HEK293 (cell line): ENCODE data around the gene KDM3B.
A peak's percentile ranks its signal among the peaks of the same experiment; 100 is the strongest.

Source experiments
- CTCF ChIA-PET: fragments of 350-600 bp; formaldehyde crosslinking; extraction: SDS; loops from one replicate; lab custom pipeline; 2021; ENCODE audit warnings: antibody characterized with exemption; lab: Yijun Ruan, JAX
- POLR2A ChIA-PET: fragments of 300-600 bp; formaldehyde crosslinking; extraction: SDS; loops from one replicate; lab custom pipeline; 2020; ENCODE audit warnings: antibody characterized with exemption, inconsistent platforms; lab: Yijun Ruan, JAX
- H3K27ac ChIP-seq: fragments of 200-500 bp; sonication (Bioruptor generic); 2 replicates; pipeline ENCODE4 v1.5.1; 2014; ENCODE audit warnings: low read depth, low read length, control low read depth, inconsistent platforms; ENCODE audit errors: extremely low read depth
- H3K36me3 ChIP-seq, 2 experiments: fragments of 200-500 bp in 1 of 2; sonication (Bioruptor generic) in 1 of 2; 1 replicate in 1 of 2; 2 replicates in 1 of 2; pipeline ENCODE4 v1.5.1; 2014 to 2017; ENCODE audit warnings: inconsistent platforms in 2 of 2, low read length in 2 of 2; ENCODE audit not compliant: control insufficient read depth in 2 of 2, insufficient read depth in 1 of 2
- H3K4me1 ChIP-seq: fragments of 200-500 bp; sonication (Bioruptor generic); 2 replicates; pipeline ENCODE4 v1.5.1; 2014; ENCODE audit warnings: mild to moderate bottlenecking, low read length, inconsistent platforms; ENCODE audit not compliant: control insufficient read depth, insufficient read depth
- H3K4me3 ChIP-seq: 2 replicates; pipeline ENCODE4 v1.5.1; 2011; ENCODE audit warnings: low read depth, mild to moderate bottlenecking, control low read depth, low read length, moderate library complexity
- H3K9me3 ChIP-seq: fragments of 200-500 bp; sonication (Bioruptor generic); 2 replicates; pipeline ENCODE4 v1.5.1; 2014; ENCODE audit warnings: low read depth, low read length, inconsistent platforms; ENCODE audit not compliant: control insufficient read depth, insufficient read depth
- FEZF1 ChIP-seq: fragments of 450-650 bp; formaldehyde crosslinking; IDR thresholded peaks from 2 replicates; pipeline ENCODE4 v1.5.1; 2016; ENCODE audit warnings: missing biosample characterization, missing genetic modification characterization
- IKZF3 ChIP-seq: fragments of 450-650 bp; IDR thresholded peaks from 2 replicates; pipeline ENCODE4 v1.5.0; 2018; ENCODE audit warnings: missing biosample characterization, mild to moderate bottlenecking, missing genetic modification characterization, moderate library complexity
- KLF10 ChIP-seq: fragments of 450-650 bp; IDR thresholded peaks from 2 replicates; pipeline ENCODE4 v1.5.1; 2018; ENCODE audit warnings: missing biosample characterization, mild to moderate bottlenecking, missing genetic modification characterization
- KLF16 ChIP-seq: fragments of 450-650 bp; formaldehyde crosslinking; IDR thresholded peaks from 2 replicates; pipeline ENCODE4 v1.5.1; 2017; ENCODE audit warnings: missing biosample characterization, missing genetic modification characterization
- KLF17 ChIP-seq: fragments of 450-650 bp; formaldehyde crosslinking; IDR thresholded peaks from 2 replicates; pipeline ENCODE4 v1.5.1; 2016; ENCODE audit warnings: missing biosample characterization, missing genetic modification characterization
- MEIS1 ChIP-seq: sonication (generic); formaldehyde crosslinking; IDR thresholded peaks from 2 replicates; pipeline ENCODE4 v1.8.1; 2022; ENCODE audit warnings: missing genetic modification reagents, mild to moderate bottlenecking, borderline replicate concordance
- RBAK ChIP-seq: fragments of 450-650 bp; formaldehyde crosslinking; IDR thresholded peaks from 2 replicates; pipeline ENCODE4 v1.5.1; 2016; ENCODE audit warnings: missing biosample characterization, missing genetic modification characterization
- SALL2 ChIP-seq: fragments of 450-650 bp; formaldehyde crosslinking; IDR thresholded peaks from 2 replicates; pipeline ENCODE4 v1.5.0; 2017; ENCODE audit warnings: missing biosample characterization, mild to moderate bottlenecking, missing genetic modification characterization, borderline replicate concordance
- SCRT1 ChIP-seq: fragments of 450-650 bp; formaldehyde crosslinking; IDR thresholded peaks from 2 replicates; pipeline ENCODE4 v1.5.1; 2016; ENCODE audit warnings: missing biosample characterization, missing genetic modification characterization, borderline replicate concordance
- SCRT2 ChIP-seq: fragments of 450-650 bp; formaldehyde crosslinking; IDR thresholded peaks from 2 replicates; pipeline ENCODE4 v1.5.1; 2016; ENCODE audit warnings: missing biosample characterization, missing genetic modification characterization
- SP7 ChIP-seq: fragments of 450-650 bp; formaldehyde crosslinking; IDR thresholded peaks from 2 replicates; pipeline ENCODE4 v1.5.1; 2016; ENCODE audit warnings: missing biosample characterization, missing genetic modification characterization
- ZBTB17 ChIP-seq: fragments of 450-650 bp; formaldehyde crosslinking; IDR thresholded peaks from 2 replicates; pipeline ENCODE4 v1.5.1; 2016; ENCODE audit warnings: missing biosample characterization, missing genetic modification characterization
- ZBTB48 ChIP-seq: fragments of 450-650 bp; formaldehyde crosslinking; IDR thresholded peaks from 2 replicates; pipeline ENCODE4 v1.5.1; 2016; ENCODE audit warnings: missing biosample characterization, missing genetic modification characterization
- ZBTB7A ChIP-seq: fragments of 450-650 bp; formaldehyde crosslinking; IDR thresholded peaks from 2 replicates; pipeline ENCODE4 v1.5.1; 2016; ENCODE audit warnings: low read depth, missing biosample characterization, missing genetic modification characterization
- ZFHX2 ChIP-seq: fragments of 450-650 bp; formaldehyde crosslinking; conservative IDR thresholded peaks from 2 replicates; pipeline ENCODE4 v1.5.1; 2016; ENCODE audit warnings: missing biosample characterization, missing genetic modification characterization
- ZFP37 ChIP-seq: fragments of 450-650 bp; formaldehyde crosslinking; IDR thresholded peaks from 2 replicates; pipeline ENCODE4 v1.5.1; 2016; ENCODE audit warnings: missing biosample characterization, missing genetic modification characterization
- ZNF132 ChIP-seq: fragments of 450-650 bp; formaldehyde crosslinking; IDR thresholded peaks from 2 replicates; pipeline ENCODE4 v1.5.1; 2017; ENCODE audit warnings: missing biosample characterization, missing genetic modification characterization, borderline replicate concordance
- ZNF184 ChIP-seq: fragments of 450-650 bp; IDR thresholded peaks from 2 replicates; pipeline ENCODE4 v1.5.1; 2018; ENCODE audit warnings: missing biosample characterization, mild to moderate bottlenecking, missing genetic modification characterization
- ZNF266 ChIP-seq: fragments of 450-650 bp; formaldehyde crosslinking; IDR thresholded peaks from 2 replicates; pipeline ENCODE4 v1.5.1; 2016; ENCODE audit warnings: missing biosample characterization, missing genetic modification characterization, low read depth
- ZNF366 ChIP-seq: fragments of 450-650 bp; formaldehyde crosslinking; conservative IDR thresholded peaks from 2 replicates; pipeline ENCODE4 v1.5.1; 2016; ENCODE audit warnings: missing biosample characterization, missing genetic modification characterization
- ZNF394 ChIP-seq: fragments of 450-650 bp; formaldehyde crosslinking; IDR thresholded peaks from 2 replicates; pipeline ENCODE4 v1.5.1; 2016; ENCODE audit warnings: missing biosample characterization, missing genetic modification characterization, mild to moderate bottlenecking, moderate library complexity, borderline replicate concordance
- ZNF513 ChIP-seq: fragments of 450-650 bp; IDR thresholded peaks from 2 replicates; pipeline ENCODE4 v1.5.1; 2018; ENCODE audit warnings: missing biosample characterization, missing genetic modification characterization
- ZNF561 ChIP-seq: fragments of 450-650 bp; IDR thresholded peaks from 2 replicates; pipeline ENCODE4 v1.5.1; 2018; ENCODE audit warnings: missing biosample characterization, missing genetic modification characterization, borderline replicate concordance
- ZNF585B ChIP-seq: fragments of 450-650 bp; formaldehyde crosslinking; IDR thresholded peaks from 2 replicates; pipeline ENCODE4 v1.5.1; 2016; ENCODE audit warnings: missing biosample characterization, missing genetic modification characterization
- ZNF600 ChIP-seq: fragments of 450-650 bp; formaldehyde crosslinking; IDR thresholded peaks from 2 replicates; pipeline ENCODE4 v1.5.1; 2016; ENCODE audit warnings: missing biosample characterization, missing genetic modification characterization
- ZNF629 ChIP-seq: fragments of 450-650 bp; formaldehyde crosslinking; IDR thresholded peaks from 2 replicates; pipeline ENCODE4 v1.5.1; 2017; ENCODE audit warnings: missing biosample characterization, missing genetic modification characterization
- ZNF76 ChIP-seq: fragments of 450-650 bp; formaldehyde crosslinking; IDR thresholded peaks from 2 replicates; pipeline ENCODE4; 2016; ENCODE audit warnings: low read depth, missing biosample characterization, missing genetic modification characterization, borderline replicate concordance
- ZNF777 ChIP-seq: fragments of 450-650 bp; formaldehyde crosslinking; IDR thresholded peaks from 2 replicates; pipeline ENCODE4 v1.5.1; 2017; ENCODE audit warnings: missing biosample characterization, missing genetic modification characterization, borderline replicate concordance
- ZSCAN30 ChIP-seq: fragments of 450-650 bp; IDR thresholded peaks from 2 replicates; pipeline ENCODE4 v1.5.1; 2018; ENCODE audit warnings: missing biosample characterization, mild to moderate bottlenecking, missing genetic modification characterization, moderate library complexity
- ZSCAN5A ChIP-seq: fragments of 450-650 bp; formaldehyde crosslinking; IDR thresholded peaks from 2 replicates; pipeline ENCODE4 v1.5.1; 2016; ENCODE audit warnings: missing biosample characterization, missing genetic modification characterization
- ZXDB ChIP-seq: fragments of 450-650 bp; formaldehyde crosslinking; IDR thresholded peaks from 2 replicates; pipeline ENCODE4 v1.5.1; 2016; ENCODE audit warnings: missing biosample characterization, missing genetic modification characterization

The KDM3B gene

GRCh38 chr5:138331449-138332368 is 20.8 kb upstream of the KDM3B start, which contains the start of gene CDC25C (continued):
- TF ChIP-seq ZBTB17 (peak; percentile 98), ZFHX2 (tag by site-specific recombination) (no peak), ZNF76 (tag by site-specific recombination) (no peak), ZNF366 (peak; percentile 53), ZNF561 (tag by site-specific recombination) (0 out of 2 replicates have a peak, but pooled peaks have one; percentile 20), ZBTB7A (tag by site-specific recombination) (no peak; the same call in 1 of the 2 replicates), SCRT2 (tag by site-specific recombination) (peak; percentile 81), ZNF513 (tag by site-specific recombination) (no peak), KLF17 (peak; percentile 93), ZNF394 (tag by site-specific recombination) (peak; percentile 53; the same call in 1 of the 2 replicates), ZNF132 (tag by site-specific recombination) (no peak), ZBTB48 (tag by site-specific recombination) (peak; percentile 72), ZXDB (tag by site-specific recombination) (peak; percentile 41), SP7 (tag by site-specific recombination) (peak; percentile 71), ZNF266 (tag by site-specific recombination) (no peak), ZNF184 (0 out of 2 replicates have a peak, but pooled peaks have one; percentile 37), ZNF600 (tag by site-specific recombination) (peak; percentile 82), ZFP37 (tag by site-specific recombination) (peak; percentile 85), MEIS1 (CRISPR knock-in tag) (no peak), ZSCAN30 (peak; percentile 49; the same call in 1 of the 2 replicates), KLF16 (peak; percentile 88), FEZF1 (tag by site-specific recombination) (0 out of 2 replicates have a peak, but pooled peaks have one; percentile 3), KLF10 (tag by site-specific recombination) (0 out of 2 replicates have a peak, but pooled peaks have one; percentile 67), ZNF777 (tag by site-specific recombination) (peak; percentile 60; the same call in 1 of the 2 replicates)

- peaks cover 9% of the 10 kb centered on the region for H3K4me1 ChIP-seq
- ChIA-PET POLR2A (no interaction called here), CTCF (interaction anchor here (17.0 kb wide), 1 partner anchor 17 kb away, joined by 273 read pairs; the partner anchor contains the start of gene KDM3B)
- no peaks in the 10 kb centered on the region for H3K9me3 ChIP-seq
- no peak overlapping the region for H3K4me3 ChIP-seq
- H3K36me3 ChIP-seq, result peaks cover 0 to 8% of the 10 kb centered on the region in 2 experiments; a peak in 2 of 3 replicates
- no peak overlapping the region for H3K27ac ChIP-seq
- TF ChIP-seq ZNF585B (tag by site-specific recombination) (no peak), ZNF394 (tag by site-specific recombination) (no peak), RBAK (no peak), SCRT1 (tag by site-specific recombination) (no peak), SALL2 (tag by site-specific recombination) (no peak), IKZF3 (no peak), ZSCAN5A (tag by site-specific recombination) (no peak), ZBTB17 (peak; percentile 92), ZNF629 (tag by site-specific recombination) (no peak)
These were observed 17.5 kb upstream of the KDM3B start for GRCh38 chr5:138334867-138335447.
